ENCODE measurements around the gene ARL2BP.

The ARL2BP gene

DNA sequence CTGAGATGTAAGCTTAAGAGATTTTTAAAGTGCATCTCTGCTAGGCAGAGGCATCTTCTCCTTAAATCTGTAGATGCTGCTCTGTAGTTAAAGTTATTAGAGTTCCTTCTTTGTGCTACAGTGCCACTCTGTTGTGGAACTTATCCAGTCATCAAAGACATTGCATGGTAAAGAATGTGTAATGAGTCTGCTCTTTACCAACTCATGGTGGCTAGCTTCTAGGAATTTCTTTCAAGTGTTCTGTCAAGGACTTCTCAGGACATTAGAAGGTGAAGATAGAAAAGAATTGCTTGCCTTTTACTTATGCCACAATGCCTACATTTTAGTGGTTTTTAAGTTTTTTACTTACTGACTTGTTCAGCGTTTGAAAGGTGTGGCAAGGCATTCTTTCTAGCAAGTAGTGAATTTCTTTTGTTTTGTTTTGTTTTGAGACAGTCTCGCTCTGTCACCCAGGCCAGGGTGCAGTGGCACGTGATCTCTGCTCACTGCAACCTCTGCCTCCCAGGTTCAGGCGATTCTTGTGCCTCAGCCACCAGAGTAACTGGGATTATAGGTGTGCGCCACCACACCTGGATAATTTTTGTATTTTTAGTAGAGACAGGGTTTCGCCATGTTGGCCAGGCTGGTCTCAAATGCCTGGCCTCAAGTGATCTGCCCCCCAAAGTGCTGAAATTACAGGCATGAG, 20.3 kb upstream of the ARL2BP start:
- H3K27ac ChIP-seq: no peak overlapping the region
- TF ChIP-seq, protein P1, sequence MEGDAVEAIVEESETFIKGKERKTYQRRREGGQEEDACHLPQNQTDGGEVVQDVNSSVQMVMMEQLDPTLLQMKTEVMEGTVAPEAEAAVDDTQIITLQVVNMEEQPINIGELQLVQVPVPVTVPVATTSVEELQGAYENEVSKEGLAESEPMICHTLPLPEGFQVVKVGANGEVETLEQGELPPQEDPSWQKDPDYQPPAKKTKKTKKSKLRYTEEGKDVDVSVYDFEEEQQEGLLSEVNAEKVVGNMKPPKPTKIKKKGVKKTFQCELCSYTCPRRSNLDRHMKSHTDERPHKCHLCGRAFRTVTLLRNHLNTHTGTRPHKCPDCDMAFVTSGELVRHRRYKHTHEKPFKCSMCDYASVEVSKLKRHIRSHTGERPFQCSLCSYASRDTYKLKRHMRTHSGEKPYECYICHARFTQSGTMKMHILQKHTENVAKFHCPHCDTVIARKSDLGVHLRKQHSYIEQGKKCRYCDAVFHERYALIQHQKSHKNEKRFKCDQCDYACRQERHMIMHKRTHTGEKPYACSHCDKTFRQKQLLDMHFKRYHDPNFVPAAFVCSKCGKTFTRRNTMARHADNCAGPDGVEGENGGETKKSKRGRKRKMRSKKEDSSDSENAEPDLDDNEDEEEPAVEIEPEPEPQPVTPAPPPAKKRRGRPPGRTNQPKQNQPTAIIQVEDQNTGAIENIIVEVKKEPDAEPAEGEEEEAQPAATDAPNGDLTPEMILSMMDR (conservative IDR thresholded peaks at IDR 0.05; ENCODE audit: low read depth): no peak
- CTCF ChIA-PET: no interaction called here
- POLR2A ChIA-PET (ENCODE audit: low non-redundant PET): no interaction called here
- DNase-seq (ENCODE audit: low spot score): no peak

- ChIA-PET POLR2A (ENCODE audit: low non-redundant PET) (no interaction called here), CTCF (no interaction called here)
- TF ChIP-seq, protein P1 (conservative IDR thresholded peaks at IDR 0.05; ENCODE audit: low read depth): no peak
- no peak for DNase-seq (ENCODE audit: low spot score)
- no peak overlapping the region for H3K27ac ChIP-seq
These were observed 19.1 kb upstream of the ARL2BP start for GRCh38 chr16:57225978-57226377.

- ChIA-PET POLR2A (ENCODE audit: low non-redundant PET) (interaction anchor here (0.6 to 0.7 kb wide), 2 partner anchors 64 to 661 kb away, joined by 3 to 8 read pairs; no protein-coding TSS in a partner anchor), CTCF (interaction anchor here (0.7 kb wide), 1 partner anchor 16 kb away, joined by 3 read pairs; no protein-coding TSS in a partner anchor)
- no peak for DNase-seq (ENCODE audit: low spot score)
- TF ChIP-seq, protein P1 (conservative IDR thresholded peaks at IDR 0.05; ENCODE audit: low read depth): no peak
- no peak overlapping the region for H3K27ac ChIP-seq
These were observed 18.1 kb upstream of the ARL2BP start for GRCh38 chr16:57226701-57227621.

- ChIA-PET CTCF (no interaction called here), POLR2A (ENCODE audit: low non-redundant PET) (no interaction called here)
- TF ChIP-seq, protein P1 (conservative IDR thresholded peaks at IDR 0.05; ENCODE audit: low read depth): no peak
- DNase-seq (ENCODE audit: low spot score): no peak
- no peak overlapping the region for H3K27ac ChIP-seq
These were observed 16.0 kb upstream of the ARL2BP start for GRCh38 chr16:57229079-57229478.

DNA sequence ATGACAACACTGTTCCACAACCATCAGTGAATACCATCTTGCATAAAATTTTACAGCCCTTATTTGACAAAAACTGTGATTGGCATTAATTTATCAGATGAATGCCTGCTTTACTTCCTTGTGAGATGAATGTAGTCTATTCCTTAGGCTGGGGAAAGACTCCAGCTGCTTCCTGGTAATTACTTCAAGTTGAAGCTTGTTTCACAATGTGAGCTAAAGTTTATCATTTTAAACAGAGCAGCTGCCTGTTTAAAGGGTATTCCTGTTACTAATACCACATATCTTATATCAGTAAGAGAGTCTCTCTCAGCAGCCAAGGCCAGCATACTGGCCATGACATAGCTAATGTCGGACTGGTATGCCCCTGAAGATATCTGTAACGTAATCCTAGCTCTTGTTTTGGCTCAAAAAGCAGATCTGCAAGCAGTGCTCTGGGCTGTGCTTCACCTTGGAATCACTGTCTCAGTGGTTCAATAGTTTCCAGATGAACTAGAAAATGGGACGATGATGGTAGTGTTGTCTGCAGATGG, 13.2 kb upstream of the ARL2BP start:
- ChIA-PET CTCF (interaction anchor here (0.5 to 0.6 kb wide), 2 partner anchors 65 to 221 kb away, joined by 3 to 4 read pairs; no protein-coding TSS in a partner anchor), POLR2A (ENCODE audit: low non-redundant PET) (no interaction called here)
- H3K27ac ChIP-seq: no peak overlapping the region
- TF ChIP-seq, protein P1 (conservative IDR thresholded peaks at IDR 0.05; ENCODE audit: low read depth): no peak
- DNase-seq (ENCODE audit: low spot score): no peak

- DNase-seq (ENCODE audit: low spot score): no peak
- no peak overlapping the region for H3K27ac ChIP-seq
- CTCF ChIA-PET: interaction anchor here (0.6 kb wide), 1 partner anchor 177 kb away, joined by 3 read pairs; no protein-coding TSS in a partner anchor
- POLR2A ChIA-PET (ENCODE audit: low non-redundant PET): no interaction called here
- TF ChIP-seq, protein P1 (conservative IDR thresholded peaks at IDR 0.05; ENCODE audit: low read depth): no peak
These were observed 10.9 kb upstream of the ARL2BP start for GRCh38 chr16:57233944-57234706.

Measured in RWPE1 (cell line).